ENCODE results near the gene DOCK4.

Gene DOCK4

GRCh38 chr7:112047421-112047820 is 158.8 kb downstream of the DOCK4 start:
- DNase-seq = no peak

- DNase-seq = no peak
These were observed 161.0 kb downstream of the DOCK4 start for GRCh38 chr7:112045222-112045621.

GRCh38 chr7:112042631-112043030 is 163.6 kb downstream of the DOCK4 start:
- no peak for DNase-seq

GRCh38 chr7:112038353-112038752 is 167.8 kb downstream of the DOCK4 start:
- DNase-seq = no peak

- DNase-seq = no peak
These were observed 170.1 kb downstream of the DOCK4 start for GRCh38 chr7:112036071-112036470.

- DNase-seq = no peak
These were observed 174.5 kb downstream of the DOCK4 start for GRCh38 chr7:112031689-112032088.

- no peak for DNase-seq
These were observed 180.6 kb downstream of the DOCK4 start for GRCh38 chr7:112025556-112025955.

- DNase-seq = no peak
These were observed 182.4 kb downstream of the DOCK4 start for GRCh38 chr7:112023786-112024185.

GRCh38 chr7:112023282-112023681 is 182.9 kb downstream of the DOCK4 start:
- DNase-seq = no peak

- no peak for DNase-seq
These were observed 184.1 kb downstream of the DOCK4 start for GRCh38 chr7:112022128-112022527.

GRCh38 chr7:112021379-112022044 is 184.7 kb downstream of the DOCK4 start:
- no peak for DNase-seq

- no peak for DNase-seq
These were observed 185.4 kb downstream of the DOCK4 start for GRCh38 chr7:112020800-112021199.

- DNase-seq = no peak
These were observed 186.3 kb downstream of the DOCK4 start for GRCh38 chr7:112019932-112020331.

GRCh38 chr7:112018305-112019030 is 187.7 kb downstream of the DOCK4 start:
- DNase-seq = no peak

- no peak for DNase-seq
These were observed 191.1 kb downstream of the DOCK4 start for GRCh38 chr7:112015146-112015545.

GRCh38 chr7:112014347-112014746 is 191.9 kb downstream of the DOCK4 start:
- DNase-seq = no peak

GRCh38 chr7:112013274-112013673 is 192.9 kb downstream of the DOCK4 start:
- no peak for DNase-seq

GRCh38 chr7:112012242-112012641 is 194.0 kb downstream of the DOCK4 start:
- no peak for DNase-seq

GRCh38 chr7:112010994-112011393 is 195.2 kb downstream of the DOCK4 start:
- DNase-seq = peak in 1 of 2 experiments; percentile 9

GRCh38 chr7:112010109-112010508 is 196.1 kb downstream of the DOCK4 start:
- no peak for DNase-seq

- no peak for DNase-seq
These were observed 197.1 kb downstream of the DOCK4 start for GRCh38 chr7:112009081-112009480.

- no peak for DNase-seq
These were observed 199.0 kb downstream of the DOCK4 start for GRCh38 chr7:112007185-112007584.

GRCh38 chr7:112006071-112006470 is 200.1 kb downstream of the DOCK4 start:
- DNase-seq = no peak

- no peak for DNase-seq
These were observed 200.9 kb downstream of the DOCK4 start for GRCh38 chr7:112005205-112005775.
